ENCODE results near the gene SELE.

Gene SELE

GRCh38 chr1:169682071-169682470 lies 51.8 kb downstream of the SELE start:
- no peak for TF ChIP-seq CTCF (IDR thresholded peaks at IDR 0.05; ENCODE audit: low read depth, low read length)
- H3K4me3 ChIP-seq (ENCODE audit: low read depth, low read length): no peak overlapping the region

GRCh38 chr1:169681140-169681539 lies 52.7 kb downstream of the SELE start:
- H3K4me3 ChIP-seq (ENCODE audit: low read depth, low read length): no peak overlapping the region

GRCh38 chr1:169680377-169681019 lies 53.4 kb downstream of the SELE start:
- no peak overlapping the region for H3K4me3 ChIP-seq (ENCODE audit: low read depth, low read length)
- TF ChIP-seq CTCF (IDR thresholded peaks at IDR 0.05; ENCODE audit: low read depth, low read length): no peak

More at GRCh38 chr1:169681140-169681539, 52.7 kb downstream of the SELE start:
- TF ChIP-seq CTCF (IDR thresholded peaks at IDR 0.05; ENCODE audit: low read depth, low read length): no peak

GRCh38 chr1:169679692-169680091 lies 54.2 kb downstream of the SELE start:
- TF ChIP-seq CTCF (IDR thresholded peaks at IDR 0.05; ENCODE audit: low read depth, low read length): no peak

GRCh38 chr1:169676001-169676400 lies 57.9 kb downstream of the SELE start:
- no peak for TF ChIP-seq CTCF (IDR thresholded peaks at IDR 0.05; ENCODE audit: low read depth, low read length)
- H3K4me3 ChIP-seq (ENCODE audit: low read depth, low read length): no peak overlapping the region

More at GRCh38 chr1:169679692-169680091, 54.2 kb downstream of the SELE start:
- H3K4me3 ChIP-seq (ENCODE audit: low read depth, low read length): no peak overlapping the region

All from WI38 (cell line).